Daoy (cell line): ENCODE data around the gene RASGRP3. TPM values are rescaled to one million over a fixed set of nuclear protein-coding genes. Genes with fewer than 3 reads are reported as not detected.
"Not testable (repeated sequence)": the region's sequence is repeated elsewhere in the genome, so short reads cannot be mapped to it uniquely, and the experiment has no call there.

Experiments
- DNase-seq: peaks from one replicate; pipeline ENCODE4 v3.0.0-alpha.2; 2015; ENCODE audit warnings: low read depth
- total RNA-seq: library from RNA; depleted of rRNA; stranded (reverse); fragments of >200 nt; shearing (Covaris generic); gene quantifications from 2 replicates; pipeline ENCODE4 v1.2.3, GENCODE V29; 2014; rRNA removed

The RASGRP3 gene, protein sequence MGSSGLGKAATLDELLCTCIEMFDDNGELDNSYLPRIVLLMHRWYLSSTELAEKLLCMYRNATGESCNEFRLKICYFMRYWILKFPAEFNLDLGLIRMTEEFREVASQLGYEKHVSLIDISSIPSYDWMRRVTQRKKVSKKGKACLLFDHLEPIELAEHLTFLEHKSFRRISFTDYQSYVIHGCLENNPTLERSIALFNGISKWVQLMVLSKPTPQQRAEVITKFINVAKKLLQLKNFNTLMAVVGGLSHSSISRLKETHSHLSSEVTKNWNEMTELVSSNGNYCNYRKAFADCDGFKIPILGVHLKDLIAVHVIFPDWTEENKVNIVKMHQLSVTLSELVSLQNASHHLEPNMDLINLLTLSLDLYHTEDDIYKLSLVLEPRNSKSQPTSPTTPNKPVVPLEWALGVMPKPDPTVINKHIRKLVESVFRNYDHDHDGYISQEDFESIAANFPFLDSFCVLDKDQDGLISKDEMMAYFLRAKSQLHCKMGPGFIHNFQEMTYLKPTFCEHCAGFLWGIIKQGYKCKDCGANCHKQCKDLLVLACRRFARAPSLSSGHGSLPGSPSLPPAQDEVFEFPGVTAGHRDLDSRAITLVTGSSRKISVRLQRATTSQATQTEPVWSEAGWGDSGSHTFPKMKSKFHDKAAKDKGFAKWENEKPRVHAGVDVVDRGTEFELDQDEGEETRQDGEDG
- total RNA-seq: 3.2 and 6.7 TPM in 2 replicates

GRCh38 chr2:33476131-33476792 lies at the start of gene RASGRP3:
Gene RASGRP3 (plus strand): TSS chr2:33476649. CDS start chr2:33515137, 38,488 bp downstream.
- peak; percentile 88 for DNase-seq

GRCh38 chr2:33426666-33427231 lies 49.7 kb upstream of the RASGRP3 start:
- peak; percentile 75 for DNase-seq

DNA sequence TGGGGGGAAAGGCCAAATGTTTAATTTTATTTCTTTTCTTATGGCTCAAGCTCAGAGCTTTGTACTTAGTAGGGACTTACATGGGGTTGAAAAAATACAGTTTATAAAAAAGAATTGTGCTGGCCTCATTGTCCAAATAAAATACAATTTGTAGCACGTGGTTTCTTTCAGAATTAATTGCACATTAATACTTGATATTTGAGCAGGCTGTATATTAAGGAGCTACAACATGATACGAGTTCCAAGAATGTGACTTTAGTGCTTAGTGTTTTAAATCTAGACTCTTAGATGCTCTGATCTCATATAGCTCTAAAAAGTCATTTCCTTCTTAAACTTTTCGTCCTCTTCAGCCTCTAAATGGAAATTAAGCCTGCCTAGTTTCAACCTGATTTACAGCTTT lies 46.4 kb upstream of the RASGRP3 start:
- no peak for DNase-seq

GRCh38 chr2:33430856-33431255 lies 45.6 kb upstream of the RASGRP3 start:
- DNase-seq: no peak

- DNase-seq: no peak
These were observed 43.6 kb upstream of the RASGRP3 start for GRCh38 chr2:33432871-33433270.

DNA sequence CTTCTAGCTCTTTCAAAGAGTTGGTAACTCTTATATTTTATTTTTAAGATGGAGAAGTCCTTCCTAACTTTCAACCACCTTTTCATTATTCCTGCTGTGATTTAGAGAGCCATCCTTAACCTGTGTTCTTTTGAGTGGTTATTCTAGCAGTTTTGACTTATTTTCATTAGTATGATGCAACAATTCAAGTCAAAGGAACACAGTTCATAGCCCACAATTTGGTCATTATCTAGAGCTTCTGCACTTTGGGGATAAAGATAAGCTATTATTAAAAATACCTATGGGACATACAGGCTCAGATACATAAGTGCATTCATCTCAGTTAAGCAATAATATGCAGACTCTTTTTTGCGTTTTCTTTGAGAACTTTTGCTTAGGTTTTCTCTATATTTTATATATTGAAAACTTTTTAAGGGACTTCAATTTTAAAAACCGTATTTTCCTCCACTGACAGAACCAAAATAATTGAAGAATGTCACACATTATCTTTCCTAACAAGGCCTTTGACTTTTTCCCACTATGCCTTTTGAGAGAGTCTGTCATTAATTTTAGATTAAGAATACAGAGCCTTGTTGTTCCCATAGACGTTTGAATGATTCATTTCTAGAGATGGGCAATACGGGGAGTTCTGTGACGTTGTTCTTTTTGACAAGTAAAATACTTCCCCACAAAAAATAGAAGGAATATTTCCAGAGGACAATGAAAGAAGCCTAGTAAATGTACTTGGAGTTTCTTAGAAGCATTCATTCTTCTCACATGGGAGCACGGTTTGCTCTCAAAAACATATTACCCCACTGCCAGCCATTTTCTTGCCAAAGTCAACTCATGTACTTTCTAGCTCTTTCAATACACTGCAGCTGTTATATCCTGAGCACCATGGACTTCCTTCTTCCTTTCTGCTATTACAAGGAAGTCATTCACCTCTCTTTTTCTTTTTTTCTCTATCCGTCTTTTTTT lies 42.9 kb upstream of the RASGRP3 start:
- no peak for DNase-seq

- no peak for DNase-seq
These were observed 40.9 kb upstream of the RASGRP3 start for GRCh38 chr2:33435518-33435917.

- DNase-seq: no peak
These were observed 40.4 kb upstream of the RASGRP3 start for GRCh38 chr2:33436083-33436482.

DNA sequence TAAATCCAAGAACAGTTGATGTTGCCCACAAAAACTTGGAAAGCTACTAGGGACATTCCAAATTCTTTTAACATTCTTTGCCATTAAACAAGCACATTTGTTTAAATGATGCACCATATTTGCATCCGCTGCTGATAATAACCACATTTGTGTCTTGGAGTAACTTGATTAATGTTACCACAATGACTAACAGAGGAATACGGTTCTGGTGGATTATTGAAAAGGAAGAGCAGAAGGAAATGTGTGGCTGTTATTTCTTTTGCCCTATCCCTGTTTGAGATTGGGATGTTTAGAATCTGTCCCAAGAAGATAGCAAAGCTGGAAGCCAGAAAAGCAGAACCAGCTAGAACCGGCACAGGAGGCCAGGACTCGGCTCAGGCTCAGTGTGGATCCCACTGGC lies 39.2 kb upstream of the RASGRP3 start:
- peak; percentile 81 for DNase-seq

DNA sequence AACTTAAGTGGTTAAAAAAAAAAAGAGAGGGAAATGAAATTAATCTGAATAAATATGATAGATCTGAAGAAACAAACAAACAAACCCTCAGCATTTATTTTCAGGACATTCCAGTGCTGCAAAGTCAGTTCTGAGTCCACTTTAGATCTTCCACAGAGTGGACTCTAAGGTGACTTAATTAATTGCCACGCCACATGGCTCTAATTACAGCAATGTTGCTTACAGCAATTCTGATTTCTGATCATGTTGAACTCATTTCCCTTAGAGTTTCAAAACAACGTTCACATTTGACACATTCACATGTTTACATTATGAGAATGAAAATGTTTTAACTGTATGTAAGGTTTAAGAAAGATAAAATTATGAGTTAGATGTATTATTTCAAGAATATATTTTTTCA lies 38.6 kb upstream of the RASGRP3 start:
- DNase-seq: no peak

DNA sequence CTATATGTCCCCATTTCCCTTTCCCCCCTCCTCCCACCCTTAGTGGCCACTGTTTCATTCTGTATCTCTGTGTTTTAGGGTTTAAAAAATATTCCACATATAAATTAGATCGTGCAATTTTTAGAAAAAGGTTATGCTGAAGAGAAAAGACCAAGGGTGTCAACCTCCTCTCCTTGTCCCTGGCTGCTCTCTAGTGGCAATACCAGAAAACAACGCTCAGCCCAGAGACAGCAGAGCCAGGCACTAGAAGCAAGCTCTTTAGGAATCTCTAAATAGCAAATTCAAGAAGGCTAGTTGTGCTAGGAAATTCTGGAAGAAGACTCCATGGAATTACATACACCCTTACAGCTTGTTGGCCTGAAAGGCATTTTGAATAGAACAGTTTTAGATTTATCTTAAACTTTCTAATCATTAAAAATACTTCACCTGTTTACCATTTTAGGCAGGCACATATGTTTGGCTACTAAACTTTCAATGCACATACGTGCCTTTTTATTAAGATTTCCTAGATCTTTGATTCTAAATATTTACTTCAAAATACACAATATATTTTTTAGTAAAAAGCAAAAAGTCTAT lies 35.1 kb upstream of the RASGRP3 start:
- DNase-seq: peak; percentile 59

DNA sequence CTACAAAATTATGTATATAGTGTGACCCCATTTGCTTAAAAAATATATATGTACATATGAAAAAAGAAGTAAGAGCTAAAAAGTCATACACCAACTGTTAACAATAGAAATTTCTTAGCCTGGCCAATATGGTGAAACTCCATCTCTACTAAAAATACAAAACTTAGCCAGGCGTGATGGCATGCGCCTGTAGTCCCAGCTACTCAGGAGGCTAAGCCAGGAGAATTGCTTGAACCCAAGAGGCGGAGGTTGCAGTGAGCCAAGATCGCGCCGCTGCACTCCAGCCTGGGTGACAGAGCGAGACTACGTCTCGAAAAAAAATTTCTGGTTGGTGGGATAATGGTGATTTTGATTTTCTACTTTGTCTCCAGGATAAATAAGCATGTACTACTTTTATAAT lies 34.4 kb upstream of the RASGRP3 start:
- not testable (repeated sequence) for DNase-seq

GRCh38 chr2:33442528-33443079 lies 33.8 kb upstream of the RASGRP3 start:
- no peak for DNase-seq

GRCh38 chr2:33443274-33443829 lies 33.1 kb upstream of the RASGRP3 start:
- DNase-seq: no peak

DNA sequence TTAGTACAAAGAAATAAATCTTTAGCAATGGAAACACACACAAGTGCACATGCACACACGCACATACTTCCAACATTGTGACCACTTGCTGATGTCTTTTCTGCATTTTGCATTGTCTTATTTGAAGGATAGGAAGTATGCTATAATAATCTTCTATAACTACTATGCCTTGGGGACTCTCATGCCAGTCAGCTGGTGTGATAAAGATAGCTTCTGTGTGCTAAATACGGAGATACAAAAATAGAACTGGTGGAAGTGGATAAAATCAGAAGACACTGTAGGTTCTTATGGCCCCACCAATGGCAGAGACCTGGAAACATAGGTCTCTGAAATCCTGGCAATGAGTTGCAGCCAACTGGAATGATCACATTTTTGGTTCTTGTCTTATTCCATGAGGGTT lies 31.5 kb upstream of the RASGRP3 start:
- DNase-seq: no peak

GRCh38 chr2:33448220-33448899 lies 28.1 kb upstream of the RASGRP3 start:
- DNase-seq: no peak

DNA sequence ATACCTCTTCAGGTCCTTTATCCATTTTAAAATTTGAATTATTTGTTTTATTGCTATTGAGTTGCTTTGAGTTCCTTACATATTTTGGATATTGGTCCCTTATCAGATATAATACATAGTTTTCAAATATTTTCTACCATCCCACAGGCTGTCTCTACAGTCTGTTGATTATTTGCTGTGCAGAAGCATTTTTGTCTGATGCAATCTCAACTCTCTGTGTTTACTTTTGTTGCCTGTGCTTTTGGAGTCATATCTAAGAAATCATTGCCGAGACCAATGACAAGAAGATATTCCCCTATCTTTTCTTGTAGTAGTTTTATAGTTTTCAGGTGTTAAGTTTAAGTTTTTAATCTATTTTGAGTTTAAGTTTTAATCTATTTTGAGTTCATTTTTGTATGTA lies 25.2 kb upstream of the RASGRP3 start:
- DNase-seq: no peak

DNA sequence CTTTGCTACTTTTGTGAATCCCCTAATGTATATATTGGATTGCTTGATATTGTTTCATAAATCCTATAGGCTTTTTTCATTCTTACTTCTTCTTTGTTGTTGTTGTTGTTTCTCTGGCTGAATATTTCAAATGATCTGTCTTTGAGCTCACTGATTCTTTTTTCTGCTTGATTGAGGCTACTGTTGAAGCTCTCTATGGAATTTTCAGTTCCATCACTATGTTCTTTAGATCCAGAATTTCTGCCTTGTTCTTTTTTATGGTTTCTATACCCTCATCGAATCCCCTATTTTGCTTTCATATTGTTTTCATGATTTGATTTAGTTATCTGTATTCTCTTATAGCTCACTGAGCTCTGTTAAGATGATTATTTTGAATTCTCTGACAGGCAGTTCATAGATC lies 24.6 kb upstream of the RASGRP3 start:
- DNase-seq: no peak

- no peak for DNase-seq
These were observed 23.9 kb upstream of the RASGRP3 start for GRCh38 chr2:33452545-33452944.
